OCI-LY3 (cell line): ENCODE data around the gene MYO5B.

Experiments
- H2AFZ ChIP-seq: fragments of 200-600, 300-600 bp; shearing (Covaris generic); 2 replicates; pipeline ENCODE4 v1.6.0; 2014; ENCODE audit warnings: antibody characterized with exemption, low read depth, low read length
- H3K27ac ChIP-seq: fragments of 200-600, 300-600 bp; sonication (generic); 2 replicates; pipeline ENCODE4 v1.5.1; 2014; ENCODE audit warnings: mild to moderate bottlenecking, low read length, moderate library complexity, mixed read lengths
- H3K27me3 ChIP-seq: fragments of 200-600, 300-600 bp; sonication (generic); 2 replicates; pipeline ENCODE4 v1.6.1; 2014; ENCODE audit warnings: low read depth, low read length, mixed read lengths
- H3K36me3 ChIP-seq: fragments of 200-600, 300-600 bp; sonication (generic); replicated peaks from 2 replicates; pipeline ENCODE3; 2014; ENCODE audit warnings: low read depth, low read length, mixed read lengths
- H3K4me1 ChIP-seq: fragments of 300-600, 200-600 bp; sonication (generic); 2 replicates; pipeline ENCODE4 v1.6.1; 2014; ENCODE audit warnings: low read length, mixed read lengths
- H3K4me2 ChIP-seq: fragments of 200-600, 300-600 bp; sonication (generic); 2 replicates; pipeline ENCODE4 v1.6.1; 2014; ENCODE audit warnings: low read length, mixed read lengths
- H3K4me3 ChIP-seq: fragments of 300-600, 200-600 bp; sonication (generic); 2 replicates; pipeline ENCODE4 v1.5.1; 2014; ENCODE audit warnings: antibody characterized with exemption, mild to moderate bottlenecking, low read length, moderate library complexity
- H3K79me2 ChIP-seq: fragments of 300-600, 200-600 bp; shearing (Covaris generic); 2 replicates; pipeline ENCODE4 v1.6.1; 2014; ENCODE audit warnings: mild to moderate bottlenecking, low read length, mixed read lengths
- H3K9ac ChIP-seq: fragments of 300-600, 200-600 bp; shearing (Covaris generic); 2 replicates; pipeline ENCODE4 v1.6.0; 2014; ENCODE audit warnings: mild to moderate bottlenecking, low read length, moderate library complexity
- H3K9me3 ChIP-seq: fragments of 200-600, 300-600 bp; shearing (Covaris generic); 2 replicates; pipeline ENCODE4 v1.6.1; 2014; ENCODE audit warnings: low read length, mixed read lengths; ENCODE audit not compliant: insufficient read depth
- H4K20me1 ChIP-seq: fragments of 200-600, 300-600 bp; sonication (generic); 2 replicates; pipeline ENCODE4 v1.6.1; 2016; ENCODE audit warnings: low read length, mixed read lengths; ENCODE audit not compliant: insufficient read depth
- CTCF ChIP-seq: fragments of 200-600, 300-600 bp; sonication (generic); IDR thresholded peaks from 2 replicates; pipeline ENCODE4 v1.5.1; 2014; ENCODE audit warnings: antibody characterized with exemption, low read length, low read depth
- EZH2phosphoT487 ChIP-seq: fragments of 200-600 bp; shearing (Covaris generic); IDR thresholded peaks from 2 replicates; pipeline ENCODE4 v1.6.1; 2018; ENCODE audit warnings: antibody characterized with exemption, mixed run types, low read depth

MYO5B gene

DNA sequence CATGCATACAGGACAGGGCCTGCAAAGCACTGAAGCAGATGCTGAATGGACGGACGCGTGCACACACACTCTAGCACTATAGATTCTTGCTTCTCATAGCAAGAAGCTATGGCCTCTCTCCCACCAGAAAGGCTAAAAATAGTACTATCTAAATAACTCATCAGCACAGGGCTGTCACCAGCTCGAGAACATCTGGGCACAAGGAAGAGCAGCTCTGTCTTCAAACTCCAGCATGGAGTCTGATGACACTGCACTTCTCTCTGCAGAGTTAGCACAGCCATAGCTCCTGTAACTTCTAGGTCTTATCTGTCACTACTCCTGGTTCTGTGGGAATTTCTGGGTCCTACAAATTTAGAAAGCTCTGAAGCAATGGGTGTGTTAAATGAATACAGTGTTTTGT is 123.5 kb downstream of the MYO5B start:
- Histone ChIP-seq H3K9me3 (no peaks in the 10 kb centered on the region), H3K9ac (no peak overlapping the region), H3K27ac (no peak overlapping the region), H3K27me3 (no peaks in the 10 kb centered on the region), H3K4me1 (peaks cover 19% of the 10 kb centered on the region), H2AFZ (no peak overlapping the region), H3K79me2 (no peaks in the 10 kb centered on the region), H3K4me3 (no peak overlapping the region), H3K4me2 (no peak overlapping the region), H4K20me1 (no peaks in the 10 kb centered on the region), H3K36me3 (no peaks in the 10 kb centered on the region)
- TF ChIP-seq CTCF, result no peak
- no peak for TF ChIP-seq EZH2phosphoT487

GRCh38 chr18:50069422-50069821 is 125.5 kb downstream of the MYO5B start:
- TF ChIP-seq CTCF (no peak), EZH2phosphoT487 (no peak)
- Histone ChIP-seq H3K4me3 (no peak overlapping the region), H3K36me3 (no peaks in the 10 kb centered on the region), H3K79me2 (no peaks in the 10 kb centered on the region), H3K4me2 (no peak overlapping the region), H3K4me1 (peaks cover 7% of the 10 kb centered on the region), H3K9me3 (no peaks in the 10 kb centered on the region), H3K27ac (no peak overlapping the region), H2AFZ (no peak overlapping the region), H3K27me3 (peaks cover 8% of the 10 kb centered on the region; the same call in 1 of the 2 replicates), H3K9ac (no peak overlapping the region), H4K20me1 (no peaks in the 10 kb centered on the region)

DNA sequence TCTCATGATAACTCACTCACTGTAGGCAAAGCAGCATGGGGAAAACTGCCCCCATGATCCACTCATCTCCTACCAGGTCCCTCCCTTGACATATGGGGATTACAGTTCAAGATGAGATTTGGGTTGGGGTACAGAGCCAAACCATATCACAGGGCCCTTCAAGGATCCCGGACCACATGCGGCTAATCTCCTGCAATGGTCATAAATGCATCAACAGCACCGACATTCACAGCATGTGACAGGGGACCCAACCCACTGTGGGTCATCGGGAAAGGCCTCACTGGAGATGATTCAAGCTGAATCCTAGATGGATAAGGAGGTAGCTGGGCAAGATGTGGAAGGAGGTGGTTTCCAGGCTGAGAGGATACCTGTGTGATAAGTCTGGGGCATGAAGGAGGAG is 129.4 kb downstream of the MYO5B start:
- no peak overlapping the region for H3K9ac ChIP-seq
- H3K27me3 ChIP-seq, result peaks cover 19% of the 10 kb centered on the region; the same call in 1 of the 2 replicates
- no peak overlapping the region for H3K4me2 ChIP-seq
- no peaks in the 10 kb centered on the region for H3K9me3 ChIP-seq
- no peak overlapping the region for H2AFZ ChIP-seq
- H3K36me3 ChIP-seq, result no peaks in the 10 kb centered on the region
- no peak overlapping the region for H3K27ac ChIP-seq
- no peaks in the 10 kb centered on the region for H3K4me1 ChIP-seq
- no peaks in the 10 kb centered on the region for H4K20me1 ChIP-seq
- no peaks in the 10 kb centered on the region for H3K79me2 ChIP-seq
- H3K4me3 ChIP-seq, result no peak overlapping the region
- TF ChIP-seq CTCF (no peak), EZH2phosphoT487 (no peak)

GRCh38 chr18:50065039-50065438 is 129.9 kb downstream of the MYO5B start:
- Histone ChIP-seq H4K20me1 (no peaks in the 10 kb centered on the region), H3K79me2 (no peaks in the 10 kb centered on the region), H3K9me3 (no peaks in the 10 kb centered on the region), H3K27me3 (peaks cover 22% of the 10 kb centered on the region; the same call in 1 of the 2 replicates), H3K4me3 (no peak overlapping the region), H3K27ac (no peak overlapping the region), H3K9ac (no peak overlapping the region), H3K36me3 (no peaks in the 10 kb centered on the region), H2AFZ (no peak overlapping the region), H3K4me1 (no peaks in the 10 kb centered on the region), H3K4me2 (no peak overlapping the region)
- TF ChIP-seq EZH2phosphoT487, result no peak
- no peak for TF ChIP-seq CTCF
